Stimulated activated CD8-positive, alpha-beta memory T cell treated with anti-CD3 and anti-CD28 coated beads, Interleukin-7, amount 100 ng/mL, for 4 hours (primary cell): Measurements from ENCODE around the gene MEIS1.

Experiments
- DNase-seq, 2 donors: peaks; one replicate each; pipeline ENCODE4 v3.0.0-alpha.2; 2020; ENCODE audit warnings: low read depth in 2 of 2

The MEIS1 gene

DNA sequence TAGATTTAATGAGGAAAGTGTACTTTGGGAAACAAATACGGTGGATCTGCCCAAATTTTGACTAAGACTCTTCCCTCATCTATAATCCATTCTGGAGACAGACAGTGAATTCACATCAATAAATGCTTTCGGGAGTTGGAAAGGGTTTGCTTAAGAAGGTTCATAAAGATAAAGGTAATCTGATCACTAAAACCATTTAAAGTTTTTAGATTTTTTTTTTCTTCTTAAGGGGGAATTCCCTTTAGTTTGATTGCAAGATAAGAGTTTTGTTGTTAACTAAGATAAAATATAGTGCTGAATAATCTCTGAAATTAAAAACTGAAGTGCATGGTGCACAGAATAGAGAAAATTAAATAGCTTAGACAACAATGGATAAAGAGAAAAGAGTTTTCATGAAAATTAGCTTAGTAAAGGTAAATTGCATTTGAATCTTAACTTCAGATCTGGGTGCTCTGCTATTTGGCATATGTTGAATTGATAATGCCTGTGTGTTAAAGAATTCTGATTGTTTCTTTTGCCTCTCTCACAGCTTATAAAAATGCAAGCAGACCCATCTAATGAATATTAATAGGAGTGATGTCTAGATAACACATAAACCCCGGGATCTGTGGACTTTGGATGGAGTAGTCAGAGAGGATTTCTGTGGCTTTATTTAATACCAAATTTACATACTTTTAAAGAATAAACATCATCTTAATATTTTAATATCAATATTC is 100.8 kb downstream of the MEIS1 start:
- no peak for DNase-seq

DNA sequence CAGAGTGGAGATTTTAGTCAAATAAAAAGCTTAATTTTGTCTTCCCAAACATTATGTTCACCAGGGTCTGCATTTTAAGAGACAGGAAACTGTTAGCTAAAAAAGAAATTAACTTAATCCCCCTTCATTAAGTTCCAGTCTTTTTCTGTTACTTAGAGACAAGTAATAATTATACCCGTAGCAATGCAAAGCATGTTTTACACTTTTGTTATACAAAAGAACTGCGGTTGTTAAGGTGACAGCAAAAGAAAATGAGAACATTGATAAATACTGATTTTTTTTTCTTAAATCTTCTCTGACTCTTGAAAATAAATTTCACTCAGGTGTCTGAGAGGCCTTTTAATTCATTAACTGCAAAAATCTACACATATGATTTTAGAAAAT is 101.4 kb downstream of the MEIS1 start:
- no peak for DNase-seq

DNA sequence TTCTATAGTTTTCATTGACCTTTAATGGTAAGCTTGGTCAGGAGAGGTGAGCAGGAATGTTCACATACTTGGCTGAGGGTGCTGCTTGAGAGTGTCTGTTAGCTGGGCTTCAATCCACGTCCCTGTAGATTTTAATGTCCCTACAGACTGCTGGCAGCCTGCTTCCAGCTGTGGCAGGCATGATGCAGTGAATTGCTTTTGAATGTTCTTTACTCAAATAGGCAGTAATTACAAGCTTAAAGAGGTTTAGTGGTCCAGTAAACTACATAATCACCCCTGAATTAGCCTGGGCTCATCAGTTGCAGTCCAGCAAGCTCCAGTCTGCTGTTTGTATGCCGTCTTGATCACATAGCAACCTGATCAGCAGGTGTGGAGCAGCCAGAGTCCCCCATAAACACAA is 102.1 kb downstream of the MEIS1 start:
- DNase-seq: no peak

- DNase-seq: no peak
These were observed 103.4 kb downstream of the MEIS1 start for GRCh38 chr2:66538291-66538690.

GRCh38 chr2:66539452-66539851 is 104.5 kb downstream of the MEIS1 start:
- no peak for DNase-seq

DNA sequence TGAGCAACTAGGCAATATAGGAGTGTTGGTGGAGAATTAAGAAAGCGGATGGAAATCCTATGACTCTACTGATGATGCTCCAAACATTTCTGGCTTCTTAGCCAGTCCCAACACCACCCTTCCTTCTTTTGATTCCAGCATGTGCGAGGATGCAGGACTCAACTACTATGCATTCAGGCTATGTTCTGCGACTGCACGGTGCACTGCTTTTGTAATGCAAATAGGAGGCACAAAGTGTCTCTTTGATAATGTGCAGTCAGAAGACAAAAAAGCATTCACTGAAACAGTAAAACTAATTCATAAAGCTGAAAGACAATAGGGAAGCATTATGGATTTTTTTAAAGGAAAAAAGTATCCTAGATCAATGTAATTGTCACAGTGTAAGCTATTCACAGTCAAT is 106.7 kb downstream of the MEIS1 start:
- no peak for DNase-seq

GRCh38 chr2:66543257-66543767 is 108.4 kb downstream of the MEIS1 start:
- no peak for DNase-seq

DNA sequence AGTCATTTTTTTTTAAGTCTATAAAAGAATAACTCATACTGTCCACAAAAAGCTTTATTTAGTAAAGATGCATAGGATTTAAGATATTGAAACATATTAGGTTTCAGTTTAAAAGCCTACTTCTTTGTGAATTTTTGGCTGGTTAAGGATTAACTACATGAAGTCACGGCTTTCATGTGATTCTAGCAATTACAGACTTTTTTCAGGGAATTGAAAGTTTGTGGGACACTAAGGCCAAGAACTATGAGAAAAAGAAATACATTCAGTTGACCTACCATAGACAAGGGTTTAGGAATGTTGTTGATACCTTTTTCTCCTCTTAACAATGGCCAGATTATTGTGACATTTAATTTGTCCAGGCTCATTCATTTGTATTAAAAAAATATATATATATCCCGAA is 109.3 kb downstream of the MEIS1 start:
- DNase-seq: no peak

GRCh38 chr2:66545258-66545657 is 110.3 kb downstream of the MEIS1 start:
- no peak for DNase-seq

DNA sequence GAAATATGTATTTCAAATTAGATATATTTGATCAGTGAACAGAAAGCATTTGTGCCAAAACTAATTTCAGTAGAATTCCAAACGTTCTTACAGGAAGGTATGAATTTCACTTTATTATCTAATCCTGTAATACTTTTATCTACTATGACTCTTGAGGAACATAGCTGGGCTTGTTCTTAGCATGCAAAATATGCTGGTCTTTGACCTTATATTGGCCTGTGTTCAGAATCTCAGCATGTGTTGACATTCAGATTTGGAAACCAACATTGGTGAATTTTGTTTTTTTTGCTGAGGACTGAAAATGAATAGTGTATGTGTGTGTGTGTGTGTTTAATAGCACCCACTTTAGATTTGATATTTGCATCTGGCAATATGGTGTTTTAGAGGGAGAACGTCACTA is 112.2 kb downstream of the MEIS1 start:
- no peak for DNase-seq

- no peak for DNase-seq
These were observed 113.0 kb downstream of the MEIS1 start for GRCh38 chr2:66547887-66548286.

DNA sequence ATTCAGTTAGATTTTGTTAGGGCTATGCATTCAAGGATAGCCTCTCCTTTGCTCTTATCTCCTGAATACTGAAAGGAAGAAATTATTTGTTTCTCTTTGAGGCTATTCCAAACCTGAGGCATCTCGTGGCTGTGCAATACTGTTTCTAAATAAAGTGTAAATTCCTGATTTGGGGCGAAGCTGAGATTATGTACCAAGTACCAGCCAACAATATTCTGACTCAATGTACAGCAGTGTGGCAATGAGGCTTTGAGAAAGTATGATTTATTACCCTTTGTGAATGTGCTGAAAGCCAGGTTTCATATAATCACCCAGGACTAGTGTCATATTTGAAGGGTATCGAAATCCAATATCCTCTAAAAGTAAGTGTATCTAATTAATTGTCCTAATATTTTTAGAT is 113.5 kb downstream of the MEIS1 start:
- DNase-seq: no peak

GRCh38 chr2:66550826-66551225 is 115.9 kb downstream of the MEIS1 start:
- DNase-seq: no peak

DNA sequence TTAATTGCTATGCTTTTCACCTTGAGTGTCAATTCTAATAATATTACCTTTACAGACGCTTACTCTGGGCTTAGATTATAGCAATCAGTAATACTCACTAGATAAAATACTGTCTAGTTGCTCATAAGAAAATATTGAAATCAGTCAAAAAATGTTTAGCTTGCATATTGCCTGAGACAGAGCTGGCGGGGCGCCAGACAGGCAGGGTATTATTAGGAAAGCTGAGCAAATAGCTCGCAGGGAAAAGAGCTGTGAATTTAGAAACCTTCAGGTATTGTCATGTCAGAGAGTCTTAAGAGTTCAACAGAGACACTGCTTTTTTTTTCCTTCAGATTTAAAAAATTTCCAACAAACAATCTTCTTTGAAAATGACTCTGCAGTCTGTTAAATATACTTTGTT is 118.4 kb downstream of the MEIS1 start:
- no peak for DNase-seq

DNA sequence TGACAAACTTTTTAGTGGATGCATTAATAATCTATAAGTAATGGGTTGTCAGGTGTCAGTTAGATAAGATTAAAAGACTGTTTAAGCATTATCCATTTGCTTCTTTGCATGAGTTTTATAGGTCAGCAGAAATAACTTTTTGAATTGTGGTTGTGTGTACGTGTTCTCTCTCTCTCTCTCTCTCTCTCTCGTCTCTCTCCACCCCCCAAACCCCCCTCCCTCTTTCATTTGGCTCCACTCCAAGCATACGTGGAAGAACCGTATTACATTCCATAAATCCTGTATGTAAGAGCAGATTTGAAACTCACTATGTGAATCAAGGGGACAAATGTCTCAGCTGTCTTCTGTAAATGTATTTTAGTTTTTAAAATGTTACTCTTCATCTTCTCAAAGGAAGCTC is 120.2 kb downstream of the MEIS1 start:
- DNase-seq: no peak

DNA sequence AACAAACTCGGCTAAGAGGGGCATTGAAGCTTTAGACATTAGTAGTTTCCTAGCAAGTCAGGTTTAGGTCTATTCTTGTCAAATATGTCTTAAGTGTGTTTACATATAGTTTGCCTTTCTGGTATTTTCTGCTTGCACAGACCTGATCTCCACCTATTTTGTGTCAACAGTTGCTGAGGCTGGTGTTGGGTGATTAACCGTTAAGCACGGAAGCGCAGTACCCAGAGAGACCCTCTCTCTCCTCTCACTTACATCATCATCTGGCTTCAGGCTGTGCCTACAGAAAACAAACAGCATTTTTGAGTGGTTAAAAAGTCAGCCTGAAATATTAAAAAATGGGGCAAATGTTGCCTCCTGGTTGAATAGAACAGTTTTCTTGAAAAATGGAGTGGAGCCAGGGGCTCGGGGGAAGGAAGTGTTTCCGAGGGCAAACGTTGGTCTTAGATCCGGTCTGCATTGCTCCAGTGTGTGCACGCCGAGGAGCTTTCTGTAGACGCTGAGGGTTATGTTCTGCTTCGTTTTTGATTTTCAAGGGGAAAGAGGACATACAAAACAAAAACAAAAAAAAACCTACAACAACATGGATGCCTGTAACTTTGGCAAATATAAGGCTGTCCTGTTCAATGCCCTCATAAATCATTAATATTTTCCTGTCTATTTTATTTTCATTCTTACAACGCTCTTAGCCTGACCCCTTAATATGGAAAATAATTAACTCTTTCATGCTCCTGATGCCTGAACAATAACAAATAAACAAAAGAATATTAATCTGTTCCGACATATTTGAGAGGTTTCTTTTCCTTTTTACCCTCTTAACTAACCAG is 120.8 kb downstream of the MEIS1 start:
- no peak for DNase-seq

DNA sequence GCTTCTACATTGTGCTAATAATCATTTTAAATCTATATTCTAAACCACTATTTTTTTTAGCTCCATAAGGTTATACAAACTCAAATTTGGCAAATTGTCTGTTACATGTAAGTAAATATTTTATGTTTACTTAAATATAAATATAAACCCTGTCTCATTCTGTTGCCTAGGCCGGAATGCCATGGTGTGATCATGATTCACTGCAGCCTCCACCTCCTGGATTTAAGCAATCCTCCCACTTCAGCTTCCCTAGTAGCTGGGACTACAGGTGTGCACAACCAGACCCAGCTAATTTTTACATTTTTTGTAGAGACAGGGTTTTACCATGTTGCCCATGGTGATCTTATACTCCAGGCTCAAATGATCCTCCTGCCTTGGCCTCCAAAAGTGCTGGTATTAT is 124.7 kb downstream of the MEIS1 start:
- DNase-seq: no peak

DNA sequence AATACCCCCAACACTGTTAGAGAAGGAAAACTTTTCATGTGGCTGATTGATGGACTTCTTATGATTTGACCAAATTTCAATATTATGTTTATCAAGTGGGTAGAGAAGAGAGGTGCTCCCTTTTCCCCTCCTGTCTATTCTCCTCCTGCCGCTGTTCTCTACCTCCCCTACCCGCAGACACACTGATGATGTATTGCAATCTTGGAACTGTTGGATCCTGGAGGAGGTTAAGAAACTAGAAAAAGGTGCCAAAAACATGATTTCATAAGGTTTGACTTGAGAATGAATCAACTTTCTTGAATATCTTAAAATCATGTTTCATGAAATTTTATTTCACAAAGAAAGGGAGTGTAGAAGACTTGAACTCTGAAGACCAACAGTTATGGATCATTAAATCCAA is 125.8 kb downstream of the MEIS1 start:
- no peak for DNase-seq

GRCh38 chr2:66561645-66562303 is 126.8 kb downstream of the MEIS1 start:
- DNase-seq: no peak

- DNase-seq: no peak
These were observed 127.4 kb downstream of the MEIS1 start for GRCh38 chr2:66562304-66562685.

- DNase-seq: no peak
These were observed 128.5 kb downstream of the MEIS1 start for GRCh38 chr2:66563473-66563872.

DNA sequence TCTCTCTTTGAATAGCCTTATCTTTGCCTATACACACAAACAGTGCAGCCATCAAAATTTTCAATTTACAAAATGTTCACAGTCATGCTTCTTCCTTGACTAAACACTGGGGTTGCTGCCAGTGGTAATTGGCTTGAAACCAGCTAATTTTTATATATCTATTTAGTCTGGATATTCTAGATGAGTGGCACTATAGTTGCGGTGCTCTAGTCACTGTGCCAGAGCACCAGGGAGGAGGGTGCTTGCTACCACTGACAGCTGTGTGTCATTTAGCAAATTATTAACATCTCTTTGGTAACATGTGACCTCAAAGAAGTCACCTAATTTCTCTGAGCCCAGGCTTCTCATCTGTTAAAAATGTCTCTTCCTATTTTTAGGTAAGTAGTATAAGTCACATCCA is 130.4 kb downstream of the MEIS1 start:
- DNase-seq: no peak
